RKO (cell line): Measurements from ENCODE around the gene SEC63.
"Not testable (repeated sequence)": the region's sequence is repeated elsewhere in the genome, so short reads cannot be mapped to it uniquely, and the experiment has no call there.

ENCODE experiments used
- DNase-seq: peaks from one replicate; pipeline ENCODE4 v3.0.0-alpha.2; 2016; ENCODE audit warnings: low spot score

The SEC63 gene

DNA sequence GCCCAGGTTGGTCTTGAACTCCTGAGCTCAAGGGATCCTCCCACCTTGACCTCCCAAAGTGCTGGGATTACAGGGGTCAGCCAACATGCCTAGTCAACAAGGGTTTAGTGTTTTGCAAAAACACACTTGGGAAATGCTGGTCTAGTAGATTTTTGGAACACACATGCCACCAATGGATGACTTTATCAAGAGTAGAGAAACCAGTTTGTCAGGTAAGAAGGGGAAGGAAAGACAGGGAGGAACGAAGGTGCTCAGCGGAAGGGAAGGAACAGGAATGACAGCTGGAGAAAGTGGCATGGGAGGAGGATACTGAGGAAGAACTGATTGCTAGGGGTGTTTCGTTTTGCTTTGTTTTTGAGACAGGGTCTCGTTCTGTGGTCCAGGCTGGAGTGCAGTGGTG is 15.6 kb upstream of the SEC63 start:
- DNase-seq: no peak

DNA sequence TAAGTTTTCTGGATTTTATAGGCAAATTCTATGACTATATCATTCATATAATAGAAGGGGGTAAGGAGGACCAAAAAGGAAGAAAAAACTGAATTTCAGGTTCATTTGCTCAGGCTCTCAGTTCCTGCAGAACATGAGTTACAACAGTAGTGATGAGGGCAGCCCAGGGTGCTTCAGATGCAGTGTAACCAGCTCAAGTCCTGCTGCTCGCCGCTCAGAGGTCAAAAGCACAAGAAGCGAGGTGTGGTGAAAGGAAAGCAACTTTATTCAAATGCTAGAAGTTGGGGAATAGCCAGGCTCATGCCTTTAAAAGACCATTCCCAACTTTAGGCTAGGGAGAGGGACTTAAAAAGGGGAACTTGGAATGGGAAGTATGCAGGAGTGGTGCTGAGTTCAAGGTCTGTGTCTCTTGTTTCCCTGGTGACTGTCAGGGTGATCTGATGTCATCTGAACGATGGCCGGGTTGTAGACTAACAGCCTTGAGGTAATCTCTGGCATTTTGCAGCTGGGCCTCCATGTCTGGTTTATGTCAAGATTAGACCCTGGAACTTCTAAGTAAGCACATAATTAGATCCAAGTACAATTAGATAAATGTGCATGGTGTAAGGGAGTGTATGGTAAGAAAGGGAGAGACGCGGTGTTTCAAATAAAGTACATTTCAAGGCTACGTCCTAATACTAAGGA is 14.5 kb upstream of the SEC63 start:
- DNase-seq: no peak

DNA sequence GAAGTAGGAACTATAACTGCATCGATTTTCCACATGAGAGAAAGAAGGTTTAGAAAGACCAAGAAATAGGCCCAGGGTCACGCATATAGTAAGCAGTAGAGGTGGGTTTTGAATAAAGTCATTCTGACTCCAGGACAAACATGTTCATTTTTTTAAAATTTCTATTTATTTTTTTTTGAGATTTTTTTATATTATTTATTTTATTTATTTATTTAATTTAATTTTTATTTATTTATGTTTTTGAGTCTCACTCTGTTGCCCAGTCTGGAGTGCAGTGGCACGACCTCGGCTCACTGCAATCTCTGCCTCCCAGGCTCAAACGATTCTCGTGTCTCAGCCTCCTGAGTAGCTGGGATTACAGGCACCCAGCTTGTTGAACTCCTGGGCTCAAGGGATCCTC is 13.2 kb upstream of the SEC63 start:
- DNase-seq: no peak

DNA sequence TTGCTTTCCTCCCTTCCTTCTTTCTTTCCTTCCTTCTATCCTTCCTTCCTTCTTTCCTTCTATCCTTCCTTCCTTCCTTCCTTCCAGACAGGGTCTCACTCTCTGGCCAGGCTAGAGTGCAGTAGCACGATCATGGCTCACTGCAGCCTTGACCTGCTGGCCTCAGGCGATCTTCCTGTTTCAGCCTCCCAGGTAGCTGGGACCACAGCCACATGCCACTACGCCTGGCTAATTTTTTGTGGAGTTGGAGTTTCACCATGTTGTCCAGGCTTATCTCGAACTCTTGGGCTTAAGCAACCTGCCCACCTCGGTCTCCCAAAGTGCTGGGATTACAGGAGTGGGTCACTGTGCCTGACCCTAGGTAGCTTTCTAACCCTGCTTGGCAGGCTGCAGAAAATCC is 12.2 kb upstream of the SEC63 start:
- no peak for DNase-seq

DNA sequence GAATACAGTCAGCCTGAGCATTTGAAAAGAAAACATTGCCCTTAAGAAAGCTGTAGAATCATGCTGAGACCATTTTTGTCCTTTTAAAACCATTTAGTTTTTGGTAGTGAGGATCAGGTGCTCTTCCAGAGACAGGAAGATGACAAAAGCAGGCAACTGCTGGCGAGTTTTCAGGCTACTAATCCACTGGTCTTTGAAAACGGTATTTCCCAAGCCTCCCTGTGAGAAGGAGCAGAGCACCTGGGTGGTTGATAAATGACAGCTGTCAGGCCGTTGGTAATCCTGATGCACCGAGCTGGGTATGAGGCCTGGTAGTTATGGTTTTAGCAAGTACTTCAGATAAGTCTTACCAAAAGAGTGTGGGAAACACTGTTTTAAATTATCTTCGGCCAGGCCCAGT is 10.1 kb upstream of the SEC63 start:
- DNase-seq: no peak

DNA sequence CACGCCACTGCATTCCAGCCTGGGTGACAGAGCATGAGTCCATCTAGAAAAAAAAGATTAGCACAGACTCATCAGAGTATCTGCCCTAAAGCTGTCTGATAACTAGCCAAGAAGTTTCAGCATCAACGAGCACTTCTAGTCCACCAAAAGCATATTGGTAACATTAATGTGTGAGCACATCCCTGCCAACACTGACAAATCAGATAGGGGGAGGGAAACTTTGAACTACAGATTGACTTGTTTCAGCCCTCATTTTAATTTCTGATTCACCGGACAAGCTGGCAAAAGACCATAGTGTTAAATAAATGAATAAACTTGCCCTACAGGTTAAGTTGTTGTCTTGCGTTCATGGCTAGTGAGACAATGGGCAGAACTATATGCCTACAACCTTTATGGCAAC is 7.7 kb upstream of the SEC63 start:
- peak; percentile 24 for DNase-seq

DNA sequence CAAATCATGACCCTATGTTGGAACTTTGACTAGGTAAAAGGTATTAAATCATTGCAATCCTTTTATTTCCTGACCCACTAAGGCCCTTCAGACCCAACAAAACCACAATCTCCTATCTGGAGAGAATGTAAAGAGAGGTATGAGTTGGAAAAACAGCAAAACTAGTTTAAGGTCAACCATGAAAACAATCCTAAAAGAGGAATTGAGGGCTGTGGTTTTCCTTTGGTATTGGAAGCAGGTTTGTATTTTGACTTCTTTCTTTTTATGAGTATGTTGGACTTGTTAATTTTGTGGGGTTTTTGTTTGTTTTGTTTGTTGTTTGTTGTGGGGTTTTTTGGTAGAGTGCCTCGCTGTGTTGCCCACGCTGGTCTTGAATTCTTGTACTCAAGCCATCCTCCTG is 4.7 kb upstream of the SEC63 start:
- DNase-seq: no peak

DNA sequence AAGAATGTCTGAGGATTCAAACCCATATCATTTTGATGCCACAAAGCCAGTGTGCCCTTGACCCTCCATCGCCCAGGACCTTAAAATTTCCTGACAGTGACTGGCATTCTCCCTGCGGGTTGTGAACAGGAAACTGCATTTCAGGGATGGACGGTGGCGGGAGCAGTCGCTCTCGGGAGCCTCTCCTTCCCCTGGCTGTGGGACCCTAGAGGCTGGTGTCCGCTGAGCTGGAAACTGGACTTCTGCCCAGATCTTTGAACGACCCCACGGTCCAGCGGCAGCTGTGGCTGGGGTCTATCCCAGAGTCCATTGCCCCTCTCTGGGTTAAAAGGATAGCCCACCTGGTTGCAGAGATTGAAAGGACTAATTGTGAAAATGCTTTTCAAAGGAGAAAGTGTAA is 1.4 kb upstream of the SEC63 start:
- DNase-seq: no peak

DNA sequence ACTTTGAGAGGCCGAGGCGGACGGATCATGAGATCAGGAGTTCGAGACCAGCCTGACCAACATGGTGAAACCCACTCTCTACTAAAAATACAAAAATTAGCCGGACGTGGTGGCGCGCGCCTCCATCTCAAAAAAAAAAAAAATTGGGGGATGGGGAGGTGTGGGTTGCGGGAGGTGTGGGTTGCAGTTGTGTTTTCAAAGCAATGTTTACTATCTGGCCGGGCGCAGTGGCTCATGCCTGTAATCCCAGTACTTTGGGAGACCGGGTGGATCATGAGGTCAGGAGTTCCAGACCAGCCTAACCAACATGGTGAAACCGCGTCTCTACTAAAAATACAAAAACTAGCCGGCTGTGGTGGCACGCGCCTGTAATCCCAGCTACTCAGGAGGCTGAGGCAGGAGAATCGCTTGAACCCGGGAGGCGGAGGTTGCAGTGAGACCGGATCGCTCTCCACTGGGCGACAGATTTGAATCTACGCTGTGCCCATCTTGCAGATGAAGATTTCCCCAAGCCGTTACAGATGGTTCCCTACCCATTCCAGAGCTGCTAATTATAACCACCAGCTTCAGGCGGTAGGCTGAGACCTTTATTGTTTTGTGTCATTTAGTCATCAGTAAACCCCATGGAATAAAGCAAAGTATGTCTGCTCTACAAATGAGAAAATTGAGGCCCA is 818 bp upstream of the SEC63 start:
- not testable (repeated sequence) for DNase-seq

DNA sequence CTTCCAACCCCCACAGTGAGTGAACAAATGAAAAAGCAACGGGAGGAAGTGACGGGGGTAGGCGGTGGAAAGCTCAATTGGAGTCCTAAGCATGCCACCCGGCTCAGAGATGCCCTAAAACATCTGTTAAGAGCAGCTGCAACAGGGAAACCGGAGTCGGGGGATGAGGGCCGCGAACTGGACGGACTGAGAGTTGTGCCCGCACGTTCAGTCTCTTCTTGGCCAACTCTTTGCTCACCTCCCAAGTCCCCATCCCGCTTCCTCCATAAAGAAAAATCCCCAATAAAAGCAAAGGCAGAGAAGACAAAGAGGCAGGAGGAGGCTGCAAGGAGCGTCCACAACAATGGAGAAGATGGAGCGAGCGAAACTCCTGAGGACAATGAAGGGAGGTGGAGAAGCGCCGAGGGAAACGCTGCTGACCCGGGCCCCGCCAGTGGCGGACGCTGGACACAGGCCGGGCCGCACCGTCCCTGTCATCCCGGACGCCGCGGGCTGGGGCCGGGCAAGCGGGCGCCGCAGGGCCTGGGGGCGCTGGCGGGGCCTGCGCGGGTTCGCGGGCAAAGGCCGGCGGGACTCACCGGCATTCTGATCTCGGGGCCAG is 600 bp downstream of the SEC63 start:
- DNase-seq: peak; percentile 70

DNA sequence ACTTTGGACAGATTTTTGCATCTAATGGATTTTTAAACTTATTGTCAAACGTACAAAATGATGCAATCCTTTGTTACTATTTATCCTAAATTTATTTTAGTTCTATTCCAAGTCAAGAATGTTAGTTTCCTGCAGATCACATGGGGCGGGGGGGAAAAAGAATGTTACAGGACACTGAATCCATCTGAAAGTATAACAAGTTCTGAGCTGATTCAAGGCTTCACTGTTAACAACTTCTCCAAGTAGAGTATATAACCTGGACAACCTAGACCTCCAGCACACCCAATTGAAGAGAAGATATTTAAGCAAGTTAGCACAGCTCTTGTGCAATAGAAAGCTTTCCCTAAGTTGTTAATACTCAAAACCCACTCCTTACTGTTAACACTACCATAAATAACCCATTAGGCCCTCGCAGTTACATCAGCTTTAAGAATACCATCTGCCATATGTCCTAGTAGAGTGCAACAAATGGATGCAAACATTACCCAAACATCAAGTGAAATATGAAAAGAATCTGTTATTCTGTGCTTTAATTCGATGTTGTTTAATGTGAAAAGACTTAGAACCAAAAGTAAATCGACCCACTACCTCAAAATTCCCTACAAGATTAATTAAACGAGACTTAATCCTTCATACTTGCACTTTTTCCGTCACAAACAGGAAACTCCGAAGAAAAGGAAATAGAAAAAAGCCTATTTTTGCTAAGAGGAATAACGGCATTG is 1.3 kb downstream of the SEC63 start:
- DNase-seq: peak; percentile 52

DNA sequence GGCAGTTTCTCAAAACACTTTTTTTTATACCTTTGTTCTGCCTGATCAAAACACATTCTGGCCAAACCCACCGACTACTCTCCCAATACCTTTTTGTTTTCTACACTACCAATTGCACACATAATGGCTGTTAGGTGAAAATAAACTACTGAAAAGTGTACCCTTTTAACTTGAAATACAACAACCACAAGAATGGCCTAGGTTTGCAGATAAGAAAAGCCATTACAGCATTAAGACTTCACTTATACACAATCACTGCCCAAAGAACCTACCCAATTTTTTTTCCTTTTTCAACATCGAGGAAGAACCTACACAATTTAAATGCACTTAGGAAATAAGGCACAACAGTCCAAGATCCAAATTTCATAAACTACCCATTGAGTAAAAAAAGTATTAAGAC is 1.8 kb downstream of the SEC63 start:
- no peak for DNase-seq

DNA sequence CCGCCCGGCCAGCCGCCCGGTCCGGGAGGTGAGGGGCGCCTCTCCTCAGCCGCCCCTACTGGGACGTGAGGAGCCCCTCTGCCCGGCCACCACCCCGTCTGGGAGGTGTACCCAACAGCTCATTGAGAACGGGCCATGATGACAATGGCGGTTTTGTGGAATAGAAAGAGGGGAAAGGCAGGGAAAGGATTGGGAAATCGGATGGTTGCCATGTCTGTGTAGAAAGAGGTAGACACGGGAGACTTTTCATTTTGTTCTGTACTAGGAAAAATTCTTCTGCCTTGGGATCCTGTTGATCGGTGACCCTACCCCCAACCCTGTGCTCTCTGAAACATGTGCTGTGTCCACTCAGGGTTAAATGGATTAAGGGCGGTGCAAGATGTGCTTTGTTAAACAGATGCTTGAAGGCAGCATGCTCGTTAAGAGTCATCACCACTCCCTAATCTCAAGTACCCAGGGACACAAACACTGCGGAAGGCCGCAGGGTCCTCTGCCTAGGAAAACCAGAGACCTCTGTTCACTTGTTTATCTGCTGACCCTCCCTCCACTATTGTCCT is 4.1 kb downstream of the SEC63 start:
- DNase-seq: not testable (repeated sequence)

DNA sequence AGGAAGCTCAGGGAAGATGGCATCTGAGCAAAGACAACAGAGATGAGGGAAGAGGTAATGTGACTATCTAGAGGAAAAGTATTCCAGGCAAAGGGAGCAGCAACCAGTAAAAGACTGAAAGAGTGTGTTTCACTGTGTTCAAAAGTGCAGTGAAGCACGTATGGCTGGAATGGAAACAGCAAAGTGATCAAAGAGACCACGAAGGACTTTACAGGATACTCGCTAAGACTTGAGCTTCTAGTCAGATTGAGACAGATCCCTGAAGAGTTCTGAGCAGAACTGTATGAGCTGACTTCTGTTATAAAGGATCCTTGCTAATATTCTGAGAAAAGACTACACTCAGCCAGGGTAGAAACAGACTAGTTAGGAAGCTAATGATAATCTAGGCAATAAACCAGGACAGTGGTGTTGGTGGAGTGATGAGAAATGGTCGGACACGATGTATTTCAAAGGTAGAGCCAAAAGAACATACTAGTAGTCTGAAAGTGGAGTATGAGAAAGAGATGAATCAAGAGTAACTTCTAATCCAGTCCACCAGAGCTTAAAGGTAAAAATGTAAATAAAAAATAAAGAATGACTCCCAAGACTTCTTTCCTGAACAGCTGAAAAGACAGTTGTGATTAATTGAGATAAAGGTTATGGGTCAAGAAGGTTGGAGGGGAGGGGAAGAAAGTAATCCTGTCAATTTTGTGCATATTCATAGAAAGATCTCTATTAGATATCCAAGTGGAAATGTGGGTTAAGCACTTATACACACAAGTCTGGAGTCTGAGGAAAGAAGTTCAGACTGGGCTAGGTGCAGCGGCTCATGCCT is 14.2 kb downstream of the SEC63 start:
- no peak for DNase-seq

DNA sequence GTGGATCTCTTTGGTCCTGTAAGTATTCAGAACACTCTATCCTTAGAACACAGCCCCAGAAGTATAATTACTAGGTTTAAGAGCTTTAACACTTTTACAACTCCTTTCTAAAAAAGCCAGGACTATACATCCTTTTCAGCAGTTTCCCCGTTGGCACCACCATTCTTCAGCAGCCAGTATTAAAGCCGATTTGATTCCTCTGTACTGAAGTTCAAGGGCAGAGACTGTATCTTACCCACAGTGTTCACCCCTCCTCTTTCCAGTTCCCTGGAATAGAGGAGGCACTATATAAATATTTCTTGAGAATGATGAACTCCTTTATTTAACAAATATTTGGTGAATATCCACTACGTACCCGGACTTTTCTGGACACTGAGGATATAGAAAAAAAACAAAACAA is 15.9 kb downstream of the SEC63 start:
- DNase-seq: no peak

DNA sequence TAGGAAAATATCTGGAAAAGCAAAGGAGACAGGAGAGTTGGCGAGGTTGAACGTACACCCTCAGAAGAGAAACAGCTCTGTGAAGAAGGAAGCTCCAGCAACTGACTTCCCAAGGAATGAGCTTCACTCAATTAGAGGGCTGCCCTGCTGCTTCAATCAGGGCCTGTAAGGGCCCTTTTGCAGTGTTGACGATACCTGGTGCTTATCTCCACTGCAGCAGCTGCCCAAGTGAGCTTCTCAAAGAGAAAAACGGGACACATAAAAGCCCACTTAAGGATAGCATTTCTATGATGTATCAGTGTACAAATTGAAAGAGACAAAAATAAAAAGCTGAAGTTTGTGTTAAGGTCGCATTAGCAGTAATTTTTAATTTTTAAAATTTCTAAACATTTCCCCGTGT is 16.4 kb downstream of the SEC63 start:
- no peak for DNase-seq

DNA sequence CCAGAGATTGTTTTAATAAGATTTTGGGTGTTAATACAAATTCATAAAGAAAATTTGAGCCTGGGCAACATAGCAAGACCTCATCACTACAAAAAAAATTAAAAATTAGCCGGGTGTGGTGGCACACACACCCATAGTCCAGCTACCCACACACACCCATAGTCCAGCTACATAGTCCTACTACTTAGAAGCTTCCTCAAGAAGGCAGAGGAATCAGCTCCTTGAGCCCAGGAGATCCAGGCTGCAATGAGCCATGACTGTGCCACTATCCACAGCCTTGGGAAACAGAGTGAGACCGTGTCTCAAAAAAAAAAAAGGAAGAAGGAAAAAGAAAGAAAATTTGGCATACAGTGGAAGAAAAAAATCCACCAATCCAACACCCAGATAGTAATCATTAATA is 16.8 kb downstream of the SEC63 start:
- DNase-seq: no peak

DNA sequence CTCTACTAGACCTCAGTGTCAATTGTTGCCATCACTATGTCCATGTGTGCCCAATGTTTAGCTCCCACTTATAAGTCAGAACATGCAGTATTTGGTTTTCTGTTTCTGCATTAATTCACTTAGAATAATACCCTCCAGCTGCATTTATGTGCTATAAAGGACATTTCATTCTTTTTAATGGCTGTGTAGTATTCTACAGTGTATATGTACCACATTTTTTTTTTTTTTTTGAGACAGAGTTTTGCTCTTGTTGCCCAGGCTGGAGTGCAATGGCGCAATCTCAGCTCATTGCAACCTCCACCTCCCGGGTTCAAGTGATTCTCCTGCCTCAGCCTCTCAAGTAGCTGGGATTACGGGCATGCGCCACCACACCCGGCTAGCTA is 21.1 kb downstream of the SEC63 start:
- not testable (repeated sequence) for DNase-seq

DNA sequence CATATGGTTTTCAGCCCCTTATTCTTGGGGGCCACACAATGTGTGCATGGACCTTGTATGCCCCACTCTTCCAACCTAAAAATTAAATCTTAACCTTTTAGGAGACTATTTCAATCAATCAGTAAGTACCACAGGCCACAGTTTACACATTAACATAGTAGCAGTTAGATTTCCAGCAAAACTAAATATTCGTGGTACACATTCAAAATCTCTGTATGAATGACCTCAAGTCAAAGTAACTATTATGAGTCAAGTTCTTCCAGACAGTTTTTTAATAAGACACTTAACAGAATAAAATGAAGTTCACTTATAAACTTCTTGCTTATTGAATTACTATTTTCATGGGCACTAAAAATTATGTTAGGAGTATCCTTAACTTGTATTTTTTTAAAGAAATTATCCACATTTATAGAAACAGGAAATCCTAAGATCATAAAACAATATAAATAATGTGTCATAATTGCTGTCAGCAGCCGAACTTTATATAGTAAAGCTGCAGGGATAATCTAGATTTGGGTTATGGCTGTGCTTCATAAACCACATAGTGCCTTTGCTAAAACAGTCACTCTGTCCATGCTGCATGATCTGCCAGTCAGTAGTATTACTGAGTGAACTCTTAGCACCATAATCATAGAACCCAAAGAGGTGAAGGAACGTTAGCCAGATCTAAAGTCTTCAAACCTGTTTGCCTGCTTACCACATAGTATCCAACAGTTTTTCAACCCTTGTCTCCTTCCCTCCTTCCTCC is 21.7 kb downstream of the SEC63 start:
- no peak for DNase-seq

DNA sequence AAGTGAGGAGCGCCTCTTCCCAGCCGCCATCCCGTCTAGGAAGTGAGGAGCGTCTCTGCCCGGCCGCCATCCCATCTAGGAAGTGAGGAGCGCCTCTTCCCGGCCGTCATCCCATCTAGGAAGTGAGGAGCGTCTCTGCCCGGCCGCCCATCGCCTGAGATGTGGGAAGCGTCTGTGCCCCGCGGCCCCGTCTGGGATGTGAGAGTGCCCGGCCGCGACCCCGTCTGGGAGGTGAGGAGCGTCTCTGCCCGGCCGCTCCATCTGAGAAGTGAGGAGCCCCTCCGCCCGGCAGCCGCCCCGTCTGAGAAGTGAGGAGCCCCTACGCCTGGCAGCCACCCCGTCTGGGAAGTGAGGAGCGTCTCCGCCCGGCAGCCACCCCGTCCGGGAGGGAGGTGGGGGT is 23.8 kb downstream of the SEC63 start:
- DNase-seq: not testable (repeated sequence)

DNA sequence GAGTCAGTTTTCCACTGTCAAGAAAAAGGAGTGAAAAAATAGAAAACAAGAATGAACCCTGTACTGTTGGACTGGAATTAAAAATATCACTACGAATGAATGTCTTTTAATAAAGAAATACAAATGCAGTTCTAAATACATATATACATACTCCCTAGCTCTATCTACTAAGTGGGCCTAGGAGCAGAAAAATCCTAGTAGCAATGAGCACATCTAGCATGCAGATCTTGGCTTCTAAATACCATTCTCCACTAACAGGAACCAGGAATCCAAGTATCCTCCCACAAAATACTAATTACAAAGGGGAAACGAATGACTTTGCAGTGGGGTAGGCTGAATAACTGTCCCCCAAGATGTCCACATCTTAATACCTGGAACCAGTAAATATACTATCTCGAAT is 25.4 kb downstream of the SEC63 start:
- no peak for DNase-seq
